ENCODE measurements around the gene ARSH. TPM values are rescaled to one million over a fixed set of nuclear protein-coding genes. Genes with fewer than 3 reads are reported as not detected.
A peak's percentile ranks its signal among the peaks of the same experiment; 100 is the strongest.
"Not testable (repeated sequence)": the region's sequence is repeated elsewhere in the genome, so short reads cannot be mapped to it uniquely, and the experiment has no call there.

The ARSH gene
- total RNA-seq, 1 donor from 2014 or later, result not detected

GRCh38 chrX:2974961-2975360, 31.4 kb upstream of the ARSH start:
- no peaks in the 10 kb centered on the region for H3K27me3 ChIP-seq (ENCODE audit: insufficient read depth, low read length)
- H3K79me2 ChIP-seq (ENCODE audit: insufficient read depth, low read length), result no peaks in the 10 kb centered on the region
- Mint-ChIP-seq H3K27me3 (ENCODE audit: low read depth, unreplicated experiment) (no peaks in the 10 kb centered on the region), H3K9me3 (ENCODE audit: unreplicated experiment) (no peaks in the 10 kb centered on the region), H3K4me1 (ENCODE audit: low read depth, unreplicated experiment) (no peaks in the 10 kb centered on the region), H3K4me3 (ENCODE audit: unreplicated experiment) (no peak overlapping the region), H3K36me3 (ENCODE audit: low read depth, unreplicated experiment) (no peaks in the 10 kb centered on the region), H3K27ac (ENCODE audit: unreplicated experiment) (no peak overlapping the region)
- no peaks in the 10 kb centered on the region for H3K4me1 ChIP-seq (ENCODE audit: insufficient read depth, low read length)
- no peaks in the 10 kb centered on the region for H4K20me1 ChIP-seq (ENCODE audit: insufficient read depth, low read length)
- H3K36me3 ChIP-seq (ENCODE audit: insufficient read depth, low read length), result no peaks in the 10 kb centered on the region
- FAIRE-seq (no peak), DNase-seq (ENCODE audit: low read depth) (peak; percentile 49)
- no peak overlapping the region for H3K4me2 ChIP-seq (ENCODE audit: low read length)
- no peak overlapping the region for H2AFZ ChIP-seq (ENCODE audit: low read depth, low read length)
- H3K4me3 ChIP-seq (ENCODE audit: insufficient read depth, low read depth, low read length), result no peak overlapping the region
- no peak overlapping the region for H3K27ac ChIP-seq (ENCODE audit: low read depth, low read length)
- no peaks in the 10 kb centered on the region for H3K9me3 ChIP-seq (ENCODE audit: insufficient read depth, low read depth, low read length)
- no peak overlapping the region for H3K9ac ChIP-seq (ENCODE audit: low read length)
- TF ChIP-seq CTCF (IDR thresholded peaks at IDR 0.05; ENCODE audit: insufficient read depth, low read depth, low read length), result no peak
- no peak for TF ChIP-seq EZH2 (IDR thresholded peaks at IDR 0.05; ENCODE audit: insufficient read depth, low read length)

- not testable (repeated sequence) for H3K27ac ChIP-seq (ENCODE audit: low read depth, low read length); H3K4me2 ChIP-seq (ENCODE audit: low read length); H3K9me3 Mint-ChIP-seq (ENCODE audit: unreplicated experiment); H3K4me1 ChIP-seq (ENCODE audit: insufficient read depth, low read length); H3K9ac ChIP-seq (ENCODE audit: low read length); H3K27me3 ChIP-seq (ENCODE audit: insufficient read depth, low read length); H3K27ac Mint-ChIP-seq (ENCODE audit: unreplicated experiment); H3K36me3 Mint-ChIP-seq (ENCODE audit: low read depth, unreplicated experiment); H3K9me3 ChIP-seq (ENCODE audit: insufficient read depth, low read depth, low read length); H3K27me3 Mint-ChIP-seq (ENCODE audit: low read depth, unreplicated experiment); H4K20me1 ChIP-seq (ENCODE audit: insufficient read depth, low read length); H2AFZ ChIP-seq (ENCODE audit: low read depth, low read length); H3K79me2 ChIP-seq (ENCODE audit: insufficient read depth, low read length); DNase-seq (ENCODE audit: low read depth); H3K4me3 Mint-ChIP-seq (ENCODE audit: unreplicated experiment); H3K4me3 ChIP-seq (ENCODE audit: insufficient read depth, low read depth, low read length); H3K4me1 Mint-ChIP-seq (ENCODE audit: low read depth, unreplicated experiment); H3K36me3 ChIP-seq (ENCODE audit: insufficient read depth, low read length)
- FAIRE-seq, result peak; percentile 29
These were observed 27.7 kb upstream of the ARSH start for GRCh38 chrX:2978639-2979038.

- H3K4me2 ChIP-seq (ENCODE audit: low read length), result no peak overlapping the region
- H3K4me1 ChIP-seq (ENCODE audit: insufficient read depth, low read length), result no peaks in the 10 kb centered on the region
- TF ChIP-seq EZH2 (IDR thresholded peaks at IDR 0.05; ENCODE audit: insufficient read depth, low read length), result no peak
- H3K36me3 ChIP-seq (ENCODE audit: insufficient read depth, low read length), result no peaks in the 10 kb centered on the region
- H3K36me3 Mint-ChIP-seq (ENCODE audit: low read depth, unreplicated experiment), result no peaks in the 10 kb centered on the region
- no peak overlapping the region for H3K4me3 ChIP-seq (ENCODE audit: insufficient read depth, low read depth, low read length)
- no peak overlapping the region for H3K4me3 Mint-ChIP-seq (ENCODE audit: unreplicated experiment)
- H2AFZ ChIP-seq (ENCODE audit: low read depth, low read length), result no peak overlapping the region
- no peaks in the 10 kb centered on the region for H4K20me1 ChIP-seq (ENCODE audit: insufficient read depth, low read length)
- no peaks in the 10 kb centered on the region for H3K27me3 Mint-ChIP-seq (ENCODE audit: low read depth, unreplicated experiment)
- H3K9ac ChIP-seq (ENCODE audit: low read length), result no peak overlapping the region
- no peak overlapping the region for H3K27ac ChIP-seq (ENCODE audit: low read depth, low read length)
- no peaks in the 10 kb centered on the region for H3K79me2 ChIP-seq (ENCODE audit: insufficient read depth, low read length)
- H3K9me3 Mint-ChIP-seq (ENCODE audit: unreplicated experiment), result no peaks in the 10 kb centered on the region
- DNase-seq (ENCODE audit: low read depth) (no peak), FAIRE-seq (no peak)
- H3K27ac Mint-ChIP-seq (ENCODE audit: unreplicated experiment), result no peak overlapping the region
- no peaks in the 10 kb centered on the region for H3K4me1 Mint-ChIP-seq (ENCODE audit: low read depth, unreplicated experiment)
- H3K27me3 ChIP-seq (ENCODE audit: insufficient read depth, low read length), result no peaks in the 10 kb centered on the region
- no peaks in the 10 kb centered on the region for H3K9me3 ChIP-seq (ENCODE audit: insufficient read depth, low read depth, low read length)
These were observed 22.0 kb upstream of the ARSH start for GRCh38 chrX:2984342-2984741.

GRCh38 chrX:2989565-2989964, 16.8 kb upstream of the ARSH start:
- Mint-ChIP-seq H3K36me3 (ENCODE audit: low read depth, unreplicated experiment) (no peaks in the 10 kb centered on the region), H3K27me3 (ENCODE audit: low read depth, unreplicated experiment) (no peaks in the 10 kb centered on the region), H3K4me3 (ENCODE audit: unreplicated experiment) (no peak overlapping the region), H3K4me1 (ENCODE audit: low read depth, unreplicated experiment) (no peaks in the 10 kb centered on the region), H3K27ac (ENCODE audit: unreplicated experiment) (no peak overlapping the region), H3K9me3 (ENCODE audit: unreplicated experiment) (no peaks in the 10 kb centered on the region)
- H3K27ac ChIP-seq (ENCODE audit: low read depth, low read length), result no peak overlapping the region
- no peak for FAIRE-seq
- no peaks in the 10 kb centered on the region for H3K79me2 ChIP-seq (ENCODE audit: insufficient read depth, low read length)
- H2AFZ ChIP-seq (ENCODE audit: low read depth, low read length), result no peak overlapping the region
- TF ChIP-seq EZH2 (IDR thresholded peaks at IDR 0.05; ENCODE audit: insufficient read depth, low read length) (no peak), CTCF (IDR thresholded peaks at IDR 0.05; ENCODE audit: insufficient read depth, low read depth, low read length) (no peak)
- no peak overlapping the region for H3K4me3 ChIP-seq (ENCODE audit: insufficient read depth, low read depth, low read length)
- DNase-seq (ENCODE audit: low read depth), result no peak
- H4K20me1 ChIP-seq (ENCODE audit: insufficient read depth, low read length), result no peaks in the 10 kb centered on the region
- H3K9ac ChIP-seq (ENCODE audit: low read length), result no peak overlapping the region
- no peaks in the 10 kb centered on the region for H3K27me3 ChIP-seq (ENCODE audit: insufficient read depth, low read length)
- H3K36me3 ChIP-seq (ENCODE audit: insufficient read depth, low read length), result no peaks in the 10 kb centered on the region
- no peaks in the 10 kb centered on the region for H3K9me3 ChIP-seq (ENCODE audit: insufficient read depth, low read depth, low read length)
- H3K4me1 ChIP-seq (ENCODE audit: insufficient read depth, low read length), result no peaks in the 10 kb centered on the region
- H3K4me2 ChIP-seq (ENCODE audit: low read length), result no peak overlapping the region
